HG03521 (cell line): Measurements from ENCODE around the gene FOLR2.

ENCODE experiments used
- ATAC-seq: cut with Tn5 transposase; IDR thresholded peaks from one replicate; pipeline ENCODE4 v1.9.1; 2021; ENCODE audit warnings: mild to moderate bottlenecking, moderate library complexity; ENCODE audit not compliant: unreplicated experiment

FOLR2 gene

GRCh38 chr11:72239849-72240460 lies 23.4 kb downstream of the FOLR2 start:
- ATAC-seq = no peak

GRCh38 chr11:72240461-72241290 lies 24.1 kb downstream of the FOLR2 start:
- no peak for ATAC-seq

- ATAC-seq = no peak
Observed at GRCh38 chr11:72241291-72241781, 24.7 kb downstream of the FOLR2 start.

- no peak for ATAC-seq
Observed at GRCh38 chr11:72242141-72242540, 25.5 kb downstream of the FOLR2 start.

- no peak for ATAC-seq
Observed at GRCh38 chr11:72243173-72244059, 26.8 kb downstream of the FOLR2 start.

- no peak for ATAC-seq
Observed at GRCh38 chr11:72244060-72244360, 27.4 kb downstream of the FOLR2 start, which contains the start of gene PHOX2A. Gene PHOX2A, minus strand, starts transcription at chr11:72244176. Its CDS starts 172 bp downstream, at chr11:72244004.

GRCh38 chr11:72244361-72245262 lies 28.0 kb downstream of the FOLR2 start:
- no peak for ATAC-seq

GRCh38 chr11:72245263-72245816 lies 28.7 kb downstream of the FOLR2 start:
- no peak for ATAC-seq

GRCh38 chr11:72247584-72247983 lies 31.0 kb downstream of the FOLR2 start:
- ATAC-seq = no peak

GRCh38 chr11:72249961-72250360 lies 33.4 kb downstream of the FOLR2 start:
- no peak for ATAC-seq

GRCh38 chr11:72250661-72251464 lies 34.3 kb downstream of the FOLR2 start:
- no peak for ATAC-seq

- no peak for ATAC-seq
Observed at GRCh38 chr11:72251614-72252013, 35.0 kb downstream of the FOLR2 start.

- no peak for ATAC-seq
Observed at GRCh38 chr11:72253392-72253791, 36.8 kb downstream of the FOLR2 start.

GRCh38 chr11:72254299-72254993 lies 37.9 kb downstream of the FOLR2 start:
- no peak for ATAC-seq

GRCh38 chr11:72257570-72257969 lies 41.0 kb downstream of the FOLR2 start:
- no peak for ATAC-seq

- no peak for ATAC-seq
Observed at GRCh38 chr11:72259490-72259889, 42.9 kb downstream of the FOLR2 start.

GRCh38 chr11:72260574-72260973 lies 44.0 kb downstream of the FOLR2 start:
- no peak for ATAC-seq

- no peak for ATAC-seq
Observed at GRCh38 chr11:72263361-72263760, 46.8 kb downstream of the FOLR2 start.

- ATAC-seq = no peak
Observed at GRCh38 chr11:72265951-72266350, 49.4 kb downstream of the FOLR2 start.
